Mesodermal cell (in vitro differentiated cells): ENCODE results near the gene TUBGCP5.

Experiments used
- H3K27ac ChIP-seq: 2 replicates; pipeline ENCODE4 v1.7.0; 2013; ENCODE audit warnings: mild to moderate bottlenecking, low read depth, low read length, moderate library complexity; ENCODE audit not compliant: severe bottlenecking
- H3K36me3 ChIP-seq: 2 replicates; pipeline ENCODE4 v1.7.1; 2013; ENCODE audit warnings: mild to moderate bottlenecking, low read length, moderate library complexity; ENCODE audit not compliant: control insufficient read depth, insufficient read depth
- H3K4me1 ChIP-seq: one replicate; pipeline ENCODE4 v1.7.1; 2013; ENCODE audit warnings: mild to moderate bottlenecking, low read length; ENCODE audit not compliant: insufficient read depth, control insufficient read depth, poor library complexity, severe bottlenecking
- H3K4me3 ChIP-seq: 2 replicates; pipeline ENCODE4 v1.7.0; 2013; ENCODE audit warnings: low read length, control low read depth, mild to moderate bottlenecking; ENCODE audit not compliant: insufficient read depth, poor library complexity, severe bottlenecking; ENCODE audit errors: extremely low read depth
- H3K9me3 ChIP-seq: 2 replicates; pipeline ENCODE4 v1.7.1; 2013; ENCODE audit warnings: mild to moderate bottlenecking, low read length, moderate library complexity; ENCODE audit not compliant: control insufficient read depth
- WGBS, 2 experiments: methylation state at CpG; one replicate each; pipeline ENCODE4 v1.1.5; 2013; ENCODE audit warnings: missing lambda C conversion rate in 2 of 2; ENCODE audit not compliant: insufficient coverage in 2 of 2; 5-methylcytosine and 5-hydroxymethylcytosine counted together

TUBGCP5 gene

DNA sequence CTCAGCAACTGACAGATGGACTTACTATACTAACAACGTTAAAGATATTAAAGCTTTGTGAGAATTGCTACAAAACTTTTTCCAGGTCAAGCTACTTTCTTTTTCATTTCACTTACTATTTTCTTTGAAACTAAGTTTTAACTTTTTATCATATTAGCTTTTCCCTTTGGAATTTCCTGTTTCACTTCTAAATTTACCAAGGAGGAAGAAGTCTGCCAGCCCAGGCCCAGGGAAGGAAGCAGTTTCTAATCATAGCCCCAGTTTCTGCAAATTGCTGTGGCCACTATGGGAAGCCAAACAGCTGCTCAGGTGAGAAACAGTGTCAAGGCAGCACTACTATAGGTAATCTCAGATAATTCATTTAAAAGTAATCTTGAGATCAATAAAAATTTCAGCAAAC, 77.6 kb downstream of the TUBGCP5 start:
- H3K9me3 ChIP-seq: no peaks in the 10 kb centered on the region
- WGBS, 2 experiments: 90 to 100% methylated on average over 1 of the region's 1 CpG
- H3K36me3 ChIP-seq: peaks cover 7% of the 10 kb centered on the region
- peak overlapping the region; percentile 69 for H3K27ac ChIP-seq
- no peak overlapping the region for H3K4me3 ChIP-seq
- H3K4me1 ChIP-seq: peaks cover 25% of the 10 kb centered on the region

GRCh38 chr15:22960556-22960955, 78.8 kb downstream of the TUBGCP5 start:
- Histone ChIP-seq H3K27ac (no peak overlapping the region), H3K36me3 (peaks cover 7% of the 10 kb centered on the region), H3K9me3 (no peaks in the 10 kb centered on the region), H3K4me1 (peaks cover 25% of the 10 kb centered on the region), H3K4me3 (no peak overlapping the region)
- WGBS, 2 experiments: 95 to 100% methylated on average over 2 to 5 of the region's 8 CpGs

DNA sequence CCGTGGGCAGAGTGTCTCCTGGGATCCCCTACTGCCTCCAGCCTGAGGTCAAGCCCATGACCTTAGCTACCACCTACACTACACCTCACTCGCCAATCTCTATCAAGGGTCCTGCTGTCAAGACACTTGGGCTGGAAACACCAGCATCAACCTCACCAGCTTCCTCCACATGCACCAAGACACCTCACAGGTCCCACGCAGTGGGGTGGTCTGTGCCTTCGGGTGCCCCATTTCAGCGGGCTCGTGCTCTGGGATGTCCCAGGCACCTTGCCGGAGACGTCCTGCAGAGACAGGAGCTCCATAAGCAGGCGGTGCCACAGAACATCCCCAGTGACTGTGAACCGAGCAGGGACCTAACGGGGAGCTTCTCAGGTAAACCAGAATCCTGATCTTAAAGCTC, 79.2 kb downstream of the TUBGCP5 start:
- peaks cover 3% of the 10 kb centered on the region for H3K36me3 ChIP-seq
- no peaks in the 10 kb centered on the region for H3K9me3 ChIP-seq
- peaks cover 25% of the 10 kb centered on the region for H3K4me1 ChIP-seq
- WGBS, 2 experiments: 94 to 96% methylated on average over 9 to 10 of the region's 11 CpGs
- H3K4me3 ChIP-seq: no peak overlapping the region
- no peak overlapping the region for H3K27ac ChIP-seq

- H3K4me1 ChIP-seq: peaks cover 22% of the 10 kb centered on the region
- no peak overlapping the region for H3K27ac ChIP-seq
- no peak overlapping the region for H3K4me3 ChIP-seq
- no peaks in the 10 kb centered on the region for H3K9me3 ChIP-seq
- H3K36me3 ChIP-seq: peaks cover 3% of the 10 kb centered on the region
- 95 to 96% methylated on average over 28 to 29 of the region's 33 CpGs for WGBS, 2 experiments
These were observed 79.9 kb downstream of the TUBGCP5 start for GRCh38 chr15:22959321-22960101.

DNA sequence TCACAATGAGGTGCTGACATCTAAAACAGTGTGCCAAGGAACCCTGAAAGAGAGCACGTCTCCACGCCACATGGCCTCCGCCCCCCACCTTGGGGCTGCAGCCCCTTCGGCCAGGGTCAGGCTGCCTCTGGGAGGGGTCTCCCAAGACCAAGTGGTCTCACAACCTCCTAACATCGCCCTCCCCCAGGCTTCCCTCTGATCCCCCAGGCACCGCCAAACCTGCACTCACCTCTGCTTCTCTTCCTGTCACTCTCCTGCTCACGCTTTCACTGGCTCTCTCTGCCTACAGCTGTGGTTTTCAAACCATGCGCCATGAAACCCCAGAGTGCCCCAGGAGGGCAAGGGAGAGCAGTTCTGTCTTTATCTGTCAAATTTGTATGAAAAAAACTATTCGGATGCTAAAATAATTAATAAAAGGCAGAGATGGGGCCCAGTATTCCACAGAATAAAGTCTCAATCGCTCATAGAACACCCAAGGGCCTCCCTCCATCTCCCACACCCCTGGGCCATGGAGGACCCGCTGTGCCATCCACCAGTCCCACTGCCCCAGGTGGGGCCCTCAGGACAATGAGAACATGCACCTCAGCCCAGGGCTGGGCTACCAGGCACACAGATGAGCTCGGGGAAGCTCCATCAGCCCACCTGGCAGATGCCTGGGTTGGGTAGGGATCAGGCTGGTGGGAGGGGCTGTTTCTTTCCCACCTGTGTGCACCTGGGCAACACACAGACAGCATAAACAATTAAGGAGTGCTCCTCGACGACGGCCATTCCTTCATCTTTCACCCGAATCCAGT, 80.7 kb downstream of the TUBGCP5 start:
- H3K4me3 ChIP-seq: no peak overlapping the region
- no peaks in the 10 kb centered on the region for H3K9me3 ChIP-seq
- H3K36me3 ChIP-seq: peaks cover 3% of the 10 kb centered on the region
- peaks cover 13% of the 10 kb centered on the region for H3K4me1 ChIP-seq
- whole genome bisulfite sequencing, 2 experiments: 94 to 96% methylated on average over 10 to 16 of the region's 16 CpGs
- no peak overlapping the region for H3K27ac ChIP-seq

GRCh38 chr15:22956978-22957260, 82.5 kb downstream of the TUBGCP5 start:
- Histone ChIP-seq H3K36me3 (peaks cover 6% of the 10 kb centered on the region), H3K4me1 (peaks cover 4% of the 10 kb centered on the region), H3K27ac (no peak overlapping the region), H3K4me3 (no peak overlapping the region), H3K9me3 (no peaks in the 10 kb centered on the region)
- WGBS, 2 experiments: 89 to 97% methylated on average over 14 of the region's 14 CpGs

DNA sequence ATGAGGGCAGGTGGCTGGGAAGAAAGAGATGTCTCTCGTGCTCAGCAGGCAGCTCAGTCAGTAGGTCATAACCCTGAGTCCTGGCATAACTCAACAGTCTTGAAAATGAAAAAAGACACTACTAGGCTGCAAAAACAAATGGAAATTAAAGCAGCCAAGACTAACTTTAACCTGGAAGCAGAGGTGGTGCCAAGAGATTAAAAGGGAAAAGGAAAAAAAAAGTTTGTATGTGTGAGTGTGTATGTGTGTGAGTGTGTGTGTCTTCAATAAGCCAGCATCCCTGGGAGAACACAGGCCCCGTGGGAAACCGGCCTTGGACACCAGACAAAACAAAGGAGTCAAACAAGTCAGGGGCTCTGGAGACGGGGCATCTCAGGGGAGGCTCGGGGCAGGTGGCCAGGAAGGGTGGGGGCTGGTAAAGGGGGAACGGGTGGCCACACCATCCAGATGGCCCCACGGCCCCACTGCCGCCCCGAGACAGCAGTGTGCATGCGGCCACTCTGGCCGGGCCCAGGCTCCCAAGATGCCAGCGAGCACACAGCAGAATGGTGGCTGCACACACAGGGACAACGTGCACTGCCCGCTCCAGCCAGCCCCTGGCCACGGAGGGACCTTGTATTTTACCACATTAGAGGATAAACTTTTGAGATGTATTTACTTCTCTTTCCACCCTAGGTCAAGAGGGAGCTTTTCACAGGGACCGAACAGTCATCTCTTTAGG, 83.0 kb downstream of the TUBGCP5 start:
- Histone ChIP-seq H3K4me1 (peaks cover 2% of the 10 kb centered on the region), H3K4me3 (no peak overlapping the region), H3K27ac (no peak overlapping the region), H3K9me3 (no peaks in the 10 kb centered on the region), H3K36me3 (peaks cover 11% of the 10 kb centered on the region)
- 86 to 91% methylated on average over 15 of the region's 16 CpGs for WGBS, 2 experiments

- Histone ChIP-seq H3K4me1 (peaks cover 9% of the 10 kb centered on the region), H3K4me3 (no peak overlapping the region), H3K27ac (no peak overlapping the region), H3K9me3 (no peaks in the 10 kb centered on the region), H3K36me3 (peaks cover 15% of the 10 kb centered on the region)
- 76 to 92% methylated on average over 4 to 5 of the region's 6 CpGs for WGBS, 2 experiments
These were observed 83.7 kb downstream of the TUBGCP5 start for GRCh38 chr15:22955544-22956119.

DNA sequence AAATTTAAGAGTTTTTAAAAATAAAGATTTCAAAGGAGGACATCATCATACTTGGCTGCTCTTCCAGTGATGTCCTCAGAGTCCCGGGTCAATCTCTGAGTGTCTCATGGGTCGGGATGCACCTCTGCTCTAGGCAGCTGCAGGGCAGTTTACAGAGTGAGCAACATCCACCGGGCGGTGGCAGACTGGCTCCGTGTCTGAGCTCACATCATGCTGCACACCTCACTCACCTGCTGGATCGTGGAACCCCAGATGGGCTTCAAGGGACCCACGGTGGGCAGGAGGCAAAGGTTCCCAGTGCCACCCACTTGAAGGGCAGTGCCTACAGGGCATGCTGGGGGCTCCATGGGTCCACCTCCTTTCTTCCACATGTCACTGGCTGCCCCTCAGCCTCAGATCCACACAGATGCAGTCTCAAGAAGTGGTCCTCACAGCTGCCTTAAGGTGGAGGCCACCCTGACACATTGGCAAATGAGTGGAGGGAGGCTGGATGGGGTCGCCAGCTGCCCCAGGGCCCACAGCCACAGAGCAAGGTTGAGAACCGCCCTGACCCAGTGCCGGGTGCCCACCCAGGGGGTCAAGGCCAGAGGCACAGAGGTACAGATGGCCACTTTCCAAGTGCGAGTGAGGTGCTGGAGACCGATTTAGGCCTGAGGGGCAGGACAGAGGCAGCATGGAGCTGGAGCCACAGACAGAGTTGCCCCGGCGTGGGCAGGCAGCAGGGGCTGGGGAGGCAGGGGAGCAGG, 84.4 kb downstream of the TUBGCP5 start:
- H3K4me1 ChIP-seq: peaks cover 13% of the 10 kb centered on the region
- no peak overlapping the region for H3K4me3 ChIP-seq
- peaks cover 15% of the 10 kb centered on the region for H3K36me3 ChIP-seq
- H3K9me3 ChIP-seq: no peaks in the 10 kb centered on the region
- H3K27ac ChIP-seq: no peak overlapping the region
- WGBS, 2 experiments: 89 to 93% methylated on average over 10 to 14 of the region's 14 CpGs

DNA sequence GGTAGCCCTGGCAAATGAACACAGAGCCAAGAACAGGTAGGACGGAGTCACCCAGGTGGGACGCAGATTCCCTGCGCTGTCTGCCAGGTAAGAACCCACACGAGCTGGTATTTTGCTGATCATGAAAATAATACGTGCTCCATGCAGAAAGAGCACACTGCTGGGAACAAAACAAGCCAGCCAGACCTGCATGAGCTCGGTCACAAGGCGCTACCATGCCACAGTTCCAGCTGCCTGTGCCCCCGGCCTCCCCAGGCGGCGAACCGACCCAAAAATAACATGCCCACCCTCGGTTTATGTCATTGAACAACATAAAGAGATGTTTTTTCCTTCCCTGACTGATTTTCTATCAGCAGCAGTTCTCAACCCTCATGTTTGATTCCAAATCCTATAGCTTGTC, 85.0 kb downstream of the TUBGCP5 start:
- no peak overlapping the region for H3K27ac ChIP-seq
- 94 to 97% methylated on average over 12 of the region's 12 CpGs for WGBS, 2 experiments
- no peak overlapping the region for H3K4me3 ChIP-seq
- peaks cover 19% of the 10 kb centered on the region for H3K4me1 ChIP-seq
- peaks cover 15% of the 10 kb centered on the region for H3K36me3 ChIP-seq
- no peaks in the 10 kb centered on the region for H3K9me3 ChIP-seq
